ENCODE measurements around the gene IER5. TPM values are rescaled to one million over a fixed set of nuclear protein-coding genes. Genes with fewer than 3 reads are reported as not detected.
A peak's percentile ranks its signal among the peaks of the same experiment; 100 is the strongest.

Gene IER5
- total and polyA plus RNA-seq, 5 donors, result 21.9 to 63.8 (median 29.8) TPM

GRCh38 chr1:181105134-181106021 is 16.9 kb downstream of the IER5 start:
- H3K4me3 ChIP-seq (ENCODE audit: low read length), result peak overlapping the region; percentile 48
- peak overlapping the region; percentile 43 for H3K27ac ChIP-seq (ENCODE audit: low read length)
- no peaks in the 10 kb centered on the region for H3K27me3 ChIP-seq (ENCODE audit: control insufficient read depth, insufficient read depth)
- ATAC-seq, result peak; percentile 96
- intact Hi-C loops (cut with DNase I), result no loop called here
- 2% methylated on average over 104 of the region's 104 CpGs for WGBS
- no peaks in the 10 kb centered on the region for H3K9me3 ChIP-seq (ENCODE audit: control insufficient read depth, low read length)
- peaks cover 2% of the 10 kb centered on the region for H3K4me1 ChIP-seq (ENCODE audit: control insufficient read depth, insufficient read depth, low read length)
- peak; percentile 97 to 99 (median 99) for DNase-seq

- Histone ChIP-seq H3K27me3 (ENCODE audit: control insufficient read depth, insufficient read depth) (no peaks in the 10 kb centered on the region), H3K4me1 (ENCODE audit: control insufficient read depth, insufficient read depth, low read length) (peaks cover 2% of the 10 kb centered on the region), H3K4me3 (ENCODE audit: low read length) (no peak overlapping the region), H3K27ac (ENCODE audit: low read length) (peak overlapping the region; percentile 43), H3K9me3 (ENCODE audit: control insufficient read depth, low read length) (no peaks in the 10 kb centered on the region)
- intact Hi-C loops (cut with DNase I), result no loop called here
- DNase-seq (no peak), ATAC-seq (no peak)
- 55% methylated on average over 3 of the region's 3 CpGs for WGBS
Measured at GRCh38 chr1:181106022-181106312, 17.5 kb downstream of the IER5 start.

- DNase-seq, result no peak
- 65% methylated on average over 6 of the region's 6 CpGs for WGBS
- Histone ChIP-seq H3K4me3 (ENCODE audit: low read length) (no peak overlapping the region), H3K27ac (ENCODE audit: low read length) (no peak overlapping the region), H3K9me3 (ENCODE audit: control insufficient read depth, low read length) (no peaks in the 10 kb centered on the region), H3K27me3 (ENCODE audit: control insufficient read depth, insufficient read depth) (no peaks in the 10 kb centered on the region), H3K4me1 (ENCODE audit: control insufficient read depth, insufficient read depth, low read length) (peaks cover 2% of the 10 kb centered on the region)
- ATAC-seq, result peak in 1 of 2 donors; percentile 7
- intact Hi-C loops (cut with DNase I), result no loop called here
Measured at GRCh38 chr1:181106479-181106878, 18.0 kb downstream of the IER5 start.

- no peak for ATAC-seq
- DNase-seq, result no peak
- 25% methylated on average over 2 of the region's 2 CpGs for WGBS
- H3K4me1 ChIP-seq (ENCODE audit: control insufficient read depth, insufficient read depth, low read length), result peaks cover 4% of the 10 kb centered on the region
- intact Hi-C loops (cut with DNase I), result no loop called here
- no peak overlapping the region for H3K27ac ChIP-seq (ENCODE audit: low read length)
- H3K9me3 ChIP-seq (ENCODE audit: control insufficient read depth, low read length), result no peaks in the 10 kb centered on the region
- H3K27me3 ChIP-seq (ENCODE audit: control insufficient read depth, insufficient read depth), result no peaks in the 10 kb centered on the region
- H3K4me3 ChIP-seq (ENCODE audit: low read length), result no peak overlapping the region
Measured at GRCh38 chr1:181107711-181108110, 19.2 kb downstream of the IER5 start.

- Histone ChIP-seq H3K27ac (ENCODE audit: low read length) (no peak overlapping the region), H3K9me3 (ENCODE audit: control insufficient read depth, low read length) (no peaks in the 10 kb centered on the region), H3K4me3 (ENCODE audit: low read length) (no peak overlapping the region), H3K4me1 (ENCODE audit: control insufficient read depth, insufficient read depth, low read length) (peaks cover 5% of the 10 kb centered on the region), H3K27me3 (ENCODE audit: control insufficient read depth, insufficient read depth) (no peaks in the 10 kb centered on the region)
- DNase-seq (no peak), ATAC-seq (no peak)
- 82% methylated on average over 7 of the region's 7 CpGs for WGBS
- intact Hi-C loops (cut with DNase I), result no loop called here
Measured at GRCh38 chr1:181108304-181108867, 19.9 kb downstream of the IER5 start.

GRCh38 chr1:181110013-181110412 is 21.5 kb downstream of the IER5 start:
- Histone ChIP-seq H3K27ac (ENCODE audit: low read length) (no peak overlapping the region), H3K27me3 (ENCODE audit: control insufficient read depth, insufficient read depth) (no peaks in the 10 kb centered on the region), H3K4me1 (ENCODE audit: control insufficient read depth, insufficient read depth, low read length) (peaks cover 5% of the 10 kb centered on the region), H3K4me3 (ENCODE audit: low read length) (no peak overlapping the region), H3K9me3 (ENCODE audit: control insufficient read depth, low read length) (no peaks in the 10 kb centered on the region)
- intact Hi-C loops (cut with DNase I), result no loop called here
- 95% methylated on average over 2 of the region's 2 CpGs for WGBS
- DNase-seq (no peak), ATAC-seq (no peak)

- intact Hi-C loops (cut with DNase I), result no loop called here
- Histone ChIP-seq H3K4me3 (ENCODE audit: low read length) (no peak overlapping the region), H3K27ac (ENCODE audit: low read length) (no peak overlapping the region), H3K4me1 (ENCODE audit: control insufficient read depth, insufficient read depth, low read length) (peaks cover 5% of the 10 kb centered on the region), H3K27me3 (ENCODE audit: control insufficient read depth, insufficient read depth) (no peaks in the 10 kb centered on the region), H3K9me3 (ENCODE audit: control insufficient read depth, low read length) (no peaks in the 10 kb centered on the region)
- no peak for DNase-seq
- no peak for ATAC-seq
- WGBS, result 94% methylated on average over 3 of the region's 3 CpGs
Measured at GRCh38 chr1:181111559-181111958, 23.1 kb downstream of the IER5 start.

GRCh38 chr1:181112071-181112929 is 23.8 kb downstream of the IER5 start:
- Histone ChIP-seq H3K27me3 (ENCODE audit: control insufficient read depth, insufficient read depth) (no peaks in the 10 kb centered on the region), H3K9me3 (ENCODE audit: control insufficient read depth, low read length) (no peaks in the 10 kb centered on the region), H3K27ac (ENCODE audit: low read length) (no peak overlapping the region), H3K4me1 (ENCODE audit: control insufficient read depth, insufficient read depth, low read length) (peaks cover 5% of the 10 kb centered on the region), H3K4me3 (ENCODE audit: low read length) (no peak overlapping the region)
- DNase-seq, result peak; percentile 79 to 84 (median 84)
- ATAC-seq, result peak; percentile 91 to 94
- WGBS, result 69% methylated on average over 10 of the region's 10 CpGs
- intact Hi-C loops (cut with DNase I), result no loop called here

- Histone ChIP-seq H3K4me3 (ENCODE audit: low read length) (no peak overlapping the region), H3K27ac (ENCODE audit: low read length) (no peak overlapping the region), H3K9me3 (ENCODE audit: control insufficient read depth, low read length) (no peaks in the 10 kb centered on the region), H3K4me1 (ENCODE audit: control insufficient read depth, insufficient read depth, low read length) (peaks cover 10% of the 10 kb centered on the region), H3K27me3 (ENCODE audit: control insufficient read depth, insufficient read depth) (no peaks in the 10 kb centered on the region)
- intact Hi-C loops (cut with DNase I), result no loop called here
- DNase-seq (peak in 1 of 3 donors; percentile 39), ATAC-seq (peak; percentile 9 to 65)
- WGBS, result 43% methylated on average over 6 of the region's 6 CpGs
Measured at GRCh38 chr1:181113059-181113641, 24.6 kb downstream of the IER5 start.

- Histone ChIP-seq H3K4me1 (ENCODE audit: control insufficient read depth, insufficient read depth, low read length) (peaks cover 10% of the 10 kb centered on the region), H3K4me3 (ENCODE audit: low read length) (no peak overlapping the region), H3K27ac (ENCODE audit: low read length) (no peak overlapping the region), H3K27me3 (ENCODE audit: control insufficient read depth, insufficient read depth) (no peaks in the 10 kb centered on the region), H3K9me3 (ENCODE audit: control insufficient read depth, low read length) (no peaks in the 10 kb centered on the region)
- WGBS, result 66% methylated on average over 11 of the region's 11 CpGs
- DNase-seq, result no peak
- intact Hi-C loops (cut with DNase I), result no loop called here
- ATAC-seq, result no peak
Measured at GRCh38 chr1:181114574-181115367, 26.3 kb downstream of the IER5 start.
